ELF-1 (cell line): ENCODE data around the gene AMBRA1.
"Not testable (repeated sequence)": the region's sequence is repeated elsewhere in the genome, so short reads cannot be mapped to it uniquely, and the experiment has no call there.

Experiments
- DNase-seq: peaks from one replicate; pipeline ENCODE4 v3.0.0-alpha.2; 2016; ENCODE audit warnings: low read depth, low spot score

The AMBRA1 gene

DNA sequence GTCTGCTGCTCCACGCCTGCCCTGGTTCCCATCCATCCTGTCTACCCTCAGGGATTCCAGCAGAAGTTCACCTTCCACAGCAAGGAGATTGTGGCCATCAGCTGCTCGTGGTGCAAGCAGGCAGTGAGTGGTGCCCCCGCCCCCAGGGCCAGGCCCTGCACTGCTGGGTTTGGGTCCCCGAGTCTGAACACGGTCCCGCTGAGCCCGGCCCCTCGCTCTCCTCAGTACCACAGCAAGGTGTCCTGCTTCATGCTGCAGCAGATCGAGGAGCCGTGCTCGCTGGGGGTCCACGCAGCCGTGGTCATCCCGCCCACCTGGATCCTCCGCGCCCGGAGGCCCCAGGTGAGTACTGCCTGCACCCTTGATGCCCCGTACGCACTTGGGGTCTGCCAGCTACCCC lies 222.6 kb downstream of the AMBRA1 start:
- not testable (repeated sequence) for DNase-seq

DNA sequence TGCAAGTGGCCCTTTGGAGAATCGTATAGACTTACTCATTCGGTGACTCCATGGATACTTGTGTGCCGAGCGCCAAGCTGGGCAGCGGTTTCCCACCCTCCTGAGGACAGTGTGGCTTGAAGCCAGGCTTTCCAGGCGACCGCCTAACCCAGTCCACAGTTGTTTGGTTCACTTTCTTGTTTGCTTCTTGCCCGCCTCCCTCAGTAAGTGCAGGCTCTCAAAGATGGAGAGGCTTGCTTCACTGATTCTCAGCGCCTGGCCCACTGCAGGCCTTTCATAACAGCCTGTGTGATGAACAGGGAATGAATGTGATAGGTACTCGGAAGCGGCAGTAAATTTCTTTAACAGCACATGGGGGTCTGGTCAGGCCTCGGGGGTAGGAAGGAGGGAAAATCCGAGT lies 223.6 kb downstream of the AMBRA1 start:
- DNase-seq, result no peak

DNA sequence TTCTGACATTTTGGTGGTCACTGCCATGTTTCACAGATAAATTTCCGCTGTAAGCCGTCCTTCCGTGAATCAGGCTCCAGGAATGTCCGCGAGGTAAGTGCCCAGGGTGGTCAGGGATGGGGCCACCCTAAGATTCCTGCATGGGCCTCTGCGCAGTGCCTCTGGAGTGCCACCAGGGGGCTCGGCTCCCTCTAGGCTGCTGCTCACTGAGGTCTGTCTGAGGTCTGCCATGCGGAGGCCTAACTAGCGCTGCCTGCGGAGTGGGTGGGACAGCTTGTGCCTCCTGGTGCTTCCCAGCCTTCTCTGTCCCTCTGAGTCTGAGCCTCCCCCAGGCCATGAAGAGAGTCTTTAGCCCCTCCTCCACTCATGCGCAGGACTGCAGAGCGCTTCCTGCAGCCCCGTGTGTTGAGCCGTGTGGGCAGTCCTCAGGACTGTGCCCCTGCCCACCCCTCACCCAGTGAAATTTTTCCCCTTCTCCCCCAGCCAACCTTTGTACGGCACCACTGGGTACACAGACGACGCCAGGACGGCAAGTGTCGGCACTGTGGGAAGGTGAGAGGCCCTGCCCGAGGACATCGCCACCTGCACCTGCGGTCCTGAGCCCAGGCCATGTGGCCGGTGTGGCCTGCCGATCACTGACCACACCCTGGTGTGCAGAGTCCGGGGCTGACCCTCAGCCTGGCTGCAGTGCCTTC lies 224.2 kb downstream of the AMBRA1 start:
- DNase-seq, result peak; percentile 97

DNA sequence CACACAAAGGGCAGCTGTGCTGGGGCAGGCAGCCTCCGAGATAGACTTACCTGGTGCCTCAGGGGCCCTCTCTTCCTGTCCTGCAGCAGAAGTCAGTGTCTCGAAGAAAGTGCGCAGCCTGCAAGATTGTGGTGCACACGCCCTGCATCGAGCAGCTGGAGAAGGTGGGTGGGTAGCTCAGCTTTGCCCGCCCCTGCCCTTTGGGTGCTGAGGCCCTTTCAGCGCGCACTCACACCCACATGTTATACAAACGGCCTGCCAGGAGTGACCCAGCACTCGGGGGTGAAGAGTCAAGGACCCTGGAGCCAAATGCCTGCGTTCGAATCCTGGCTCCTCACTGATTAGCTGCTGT lies 225.9 kb downstream of the AMBRA1 start:
- no peak for DNase-seq

DNA sequence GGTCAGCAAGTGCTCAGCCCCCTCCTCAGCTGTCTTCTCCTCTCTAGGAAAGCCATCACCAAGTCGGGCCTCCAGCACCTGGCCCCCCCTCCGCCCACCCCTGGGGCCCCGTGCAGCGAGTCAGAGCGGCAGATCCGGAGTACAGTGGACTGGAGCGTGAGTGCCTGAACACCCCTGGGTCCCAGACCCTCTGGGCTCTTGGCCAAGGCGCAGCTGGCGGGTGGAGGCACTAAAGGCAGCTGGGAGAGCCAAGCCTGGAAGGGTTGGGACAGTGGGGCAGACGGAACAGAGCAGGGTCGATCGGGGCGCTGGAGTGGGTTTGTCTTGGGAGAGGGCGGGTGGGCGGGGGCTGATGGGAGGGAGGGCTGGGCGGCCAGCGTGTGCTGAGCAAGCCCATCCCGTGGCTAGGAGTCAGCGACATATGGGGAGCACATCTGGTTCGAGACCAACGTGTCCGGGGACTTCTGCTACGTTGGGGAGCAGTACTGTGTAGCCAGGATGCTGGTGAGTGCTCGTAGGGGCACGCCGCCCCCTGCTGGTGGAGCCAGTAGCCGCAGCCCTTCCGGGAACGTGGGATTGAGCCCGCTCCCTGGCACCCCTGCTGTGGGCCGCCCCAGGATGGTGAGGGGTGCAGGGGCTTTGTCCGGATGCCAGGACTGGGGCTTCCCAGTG lies 226.4 kb downstream of the AMBRA1 start:
- peak; percentile 76 for DNase-seq

DNA sequence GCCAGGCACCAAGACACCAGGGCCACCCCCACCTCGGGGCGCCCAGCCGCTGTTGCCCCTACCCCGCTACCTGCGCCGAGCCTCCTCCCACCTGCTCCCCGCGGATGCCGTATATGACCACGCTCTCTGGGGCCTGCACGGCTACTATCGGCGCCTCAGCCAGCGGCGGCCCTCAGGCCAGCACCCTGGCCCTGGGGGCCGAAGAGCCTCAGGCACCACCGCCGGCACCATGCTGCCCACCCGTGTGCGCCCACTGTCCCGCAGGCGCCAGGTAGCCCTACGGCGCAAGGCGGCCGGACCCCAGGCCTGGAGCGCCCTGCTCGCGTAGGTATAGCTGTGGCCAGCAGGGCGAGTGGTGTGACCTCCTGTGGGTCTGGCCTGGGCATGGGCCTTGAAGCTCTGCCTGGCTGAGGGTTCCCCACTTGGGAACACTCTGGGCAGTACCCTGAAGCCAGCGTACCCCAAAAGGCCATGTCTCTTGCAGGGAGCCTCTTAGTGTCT lies 227.1 kb downstream of the AMBRA1 start:
- DNase-seq, result no peak

DNA sequence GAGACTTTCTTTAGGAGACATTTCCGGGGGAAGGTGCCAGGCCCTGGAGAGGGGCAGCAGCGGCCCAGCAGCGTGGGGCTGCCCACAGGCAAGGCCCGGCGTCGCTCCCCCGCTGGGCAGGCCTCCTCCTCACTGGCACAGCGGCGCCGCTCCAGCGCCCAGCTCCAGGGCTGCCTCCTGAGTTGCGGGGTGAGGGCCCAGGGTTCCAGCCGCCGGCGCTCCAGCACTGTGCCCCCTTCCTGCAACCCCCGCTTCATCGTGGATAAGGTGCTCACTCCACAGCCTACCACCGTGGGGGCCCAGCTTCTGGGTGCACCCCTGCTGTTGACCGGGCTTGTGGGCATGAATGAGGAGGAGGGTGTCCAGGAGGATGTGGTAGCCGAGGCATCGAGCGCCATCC lies 227.6 kb downstream of the AMBRA1 start:
- no peak for DNase-seq

DNA sequence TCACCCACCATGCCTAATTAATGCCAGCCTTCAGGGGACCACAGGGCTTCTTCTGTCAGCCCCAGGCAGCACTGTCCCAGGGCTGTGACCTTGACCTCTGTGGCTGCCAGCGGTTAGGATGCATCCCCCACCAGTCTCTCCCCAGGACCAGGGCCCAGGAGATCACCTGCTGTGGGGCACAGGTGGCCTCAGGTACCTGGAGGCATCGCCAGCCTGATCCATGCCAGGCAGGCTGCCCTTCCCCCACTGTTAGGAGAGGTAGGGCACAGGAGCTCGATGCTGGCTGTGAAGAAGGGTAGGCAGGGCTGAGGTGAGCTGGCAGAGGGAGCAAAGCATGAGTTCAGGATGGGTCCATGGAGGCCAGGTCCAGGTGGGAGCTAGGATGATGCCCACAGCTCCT lies 229.0 kb downstream of the AMBRA1 start:
- DNase-seq, result no peak

DNA sequence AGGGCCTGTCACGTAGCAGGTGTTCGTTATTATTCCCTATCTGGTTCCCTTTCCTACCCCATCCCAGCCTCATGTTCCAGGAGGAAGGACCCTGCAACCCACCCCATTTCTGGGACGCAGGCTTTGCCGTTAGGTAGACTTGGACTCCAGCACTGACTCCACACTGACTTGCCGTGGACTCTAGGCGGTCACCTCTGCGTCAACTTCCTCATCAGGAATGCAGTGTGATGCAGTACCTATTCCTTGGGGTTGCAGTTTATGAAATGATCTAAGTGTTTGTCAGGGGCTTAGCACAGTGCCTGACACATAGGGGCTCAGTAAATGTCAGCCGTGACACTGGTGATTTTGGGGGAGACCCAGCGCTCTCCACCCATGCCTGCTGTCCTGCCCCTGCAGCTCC lies 229.8 kb downstream of the AMBRA1 start:
- no peak for DNase-seq

DNA sequence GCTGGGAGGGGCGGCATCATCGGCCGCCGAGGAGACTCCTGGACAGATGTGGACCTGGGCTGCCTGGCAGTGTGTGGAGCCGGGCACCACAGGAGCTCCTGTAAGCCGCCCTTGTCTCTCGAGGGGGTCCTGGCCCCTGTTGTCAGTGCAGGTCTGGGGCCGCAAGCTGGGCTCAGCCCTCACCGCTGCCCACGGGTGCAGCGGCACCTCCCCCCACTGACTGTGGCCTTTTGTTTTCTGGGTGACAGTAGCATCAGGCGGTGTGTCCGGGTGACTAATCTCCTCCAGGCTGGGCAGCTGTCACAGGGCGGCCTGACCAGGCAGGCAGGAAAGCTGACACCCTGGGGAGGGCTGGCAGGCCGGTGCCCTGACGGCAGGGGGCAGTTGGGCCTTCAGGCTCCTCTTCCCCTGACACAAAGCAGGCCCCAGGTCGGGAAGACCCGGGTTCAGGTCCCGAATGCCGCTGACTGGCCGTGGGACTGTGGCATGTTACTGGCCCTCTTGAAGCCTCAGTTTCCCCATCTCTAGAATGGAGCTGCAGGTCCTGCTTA lies 230.3 kb downstream of the AMBRA1 start:
- DNase-seq, result no peak

DNA sequence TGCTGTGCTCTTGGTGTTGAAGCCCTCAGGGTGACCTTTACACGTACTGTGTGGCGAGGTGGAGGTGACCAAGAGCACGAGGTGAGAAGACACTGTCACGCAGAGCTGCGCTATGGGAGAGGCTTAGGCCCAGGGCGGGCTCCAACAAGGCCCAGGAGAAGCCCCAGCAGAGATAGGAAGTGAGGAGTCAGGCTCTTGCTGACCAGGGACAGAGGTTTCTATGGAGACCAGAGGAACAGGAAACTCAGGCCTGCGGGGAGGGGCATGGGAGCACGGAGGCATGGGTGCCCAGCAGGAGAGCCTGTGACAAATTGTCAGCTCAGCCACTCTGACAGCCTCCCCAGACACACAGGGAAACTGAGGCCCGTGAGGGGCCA lies 230.8 kb downstream of the AMBRA1 start:
- no peak for DNase-seq

DNA sequence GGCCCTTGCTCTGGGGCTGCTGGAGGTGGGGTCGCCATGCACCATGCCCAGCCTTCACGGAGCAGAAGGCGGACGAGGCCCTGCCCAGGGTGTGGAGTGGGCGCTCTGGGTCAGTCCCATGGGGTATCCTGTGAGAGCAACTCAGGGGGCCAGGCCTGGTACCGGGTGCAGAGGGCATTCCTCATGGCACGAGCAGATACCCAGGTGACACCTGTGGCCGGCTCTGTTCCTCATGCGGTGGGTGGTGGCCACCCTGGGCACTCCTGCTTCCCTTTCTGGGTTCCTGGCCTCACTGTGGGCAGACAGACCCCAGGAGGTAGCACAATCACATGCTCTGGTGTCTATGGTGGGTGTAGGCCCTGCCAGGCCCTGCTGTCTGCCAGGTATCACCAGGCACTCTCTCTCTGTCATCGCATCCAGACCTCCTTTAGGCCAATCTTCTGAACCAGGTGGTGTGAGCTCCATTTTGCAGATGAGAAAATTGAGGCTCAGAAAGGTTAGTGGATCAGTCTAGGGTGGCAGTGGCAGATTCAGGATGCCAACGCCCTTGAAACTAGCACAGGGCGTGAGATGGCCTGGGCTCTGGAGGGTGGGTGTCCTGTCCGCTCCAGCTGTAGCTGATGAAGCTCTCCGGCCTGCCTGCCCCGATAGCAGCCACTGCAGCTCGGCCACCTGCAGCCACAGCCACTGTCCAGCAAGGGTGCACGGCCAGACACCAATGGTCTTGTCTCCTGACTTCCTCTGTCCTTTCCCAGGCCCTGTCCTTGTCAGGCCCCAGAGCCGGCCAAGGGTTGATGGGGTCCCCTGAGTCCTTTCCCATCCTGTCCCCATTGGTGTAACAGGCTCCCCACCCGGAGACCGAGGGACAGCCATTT lies 231.4 kb downstream of the AMBRA1 start:
- DNase-seq, result no peak

DNA sequence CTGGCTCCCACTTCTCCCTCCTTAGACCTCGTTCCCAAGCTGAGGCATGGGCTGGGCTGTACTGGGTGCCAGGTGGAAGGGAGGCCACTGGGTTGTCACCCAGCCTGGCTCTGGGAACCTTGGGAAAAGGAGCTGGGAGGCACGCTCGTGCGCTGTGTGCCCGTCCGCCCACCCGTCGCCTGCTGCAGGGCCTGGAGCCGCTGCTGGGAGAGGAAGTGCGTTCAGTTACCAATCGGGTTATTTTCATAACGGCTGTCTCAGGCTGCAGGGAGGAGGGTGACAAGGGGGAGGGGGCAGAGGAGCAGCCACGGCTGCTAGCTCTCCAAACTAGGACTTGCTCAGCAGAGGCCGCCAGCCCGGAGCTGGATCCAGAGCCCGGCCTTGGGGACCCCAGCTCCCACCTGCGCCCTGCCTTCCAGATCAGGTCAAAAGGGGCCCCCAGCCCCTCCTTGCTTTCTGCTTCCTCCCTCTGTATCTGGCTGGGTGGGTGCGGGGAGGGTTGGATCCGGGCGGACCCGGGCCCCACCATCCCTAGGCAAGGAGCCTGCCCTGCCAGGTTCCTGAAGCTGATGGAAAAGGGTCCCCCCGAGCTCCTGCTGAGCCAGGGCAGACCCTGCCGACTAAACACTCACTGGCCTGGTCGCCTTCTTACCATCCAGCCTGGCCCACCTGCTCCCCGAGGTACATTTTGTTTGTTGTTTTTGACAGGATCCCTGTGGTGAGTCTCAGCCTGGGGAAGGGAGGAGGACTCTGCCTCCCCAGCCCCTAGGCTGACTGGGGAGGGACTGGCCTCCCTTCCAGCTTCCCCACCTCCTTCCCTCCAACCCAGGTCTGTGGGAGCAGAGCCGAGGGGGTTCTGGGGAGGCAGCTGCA lies 232.3 kb downstream of the AMBRA1 start:
- DNase-seq, result no peak

DNA sequence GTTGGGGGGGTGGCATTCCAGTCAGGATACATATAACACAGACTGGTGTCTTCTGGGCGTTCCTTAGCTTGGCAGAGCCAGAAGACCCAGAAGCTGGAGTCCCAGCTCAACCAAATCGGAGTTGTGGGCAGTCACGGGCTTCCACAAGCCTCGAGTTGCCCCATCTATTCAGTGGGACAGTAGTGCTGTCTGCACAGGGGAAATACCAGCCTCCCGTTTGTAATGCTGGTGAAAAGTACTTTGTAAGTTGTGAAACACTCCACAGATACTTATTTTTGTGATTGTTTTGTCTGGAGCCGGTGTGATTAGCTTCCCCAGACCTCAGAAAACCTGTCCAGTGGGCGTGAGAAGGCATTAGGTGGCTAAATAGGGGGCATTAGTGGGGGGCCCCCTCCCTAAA lies 232.9 kb downstream of the AMBRA1 start:
- DNase-seq, result no peak

DNA sequence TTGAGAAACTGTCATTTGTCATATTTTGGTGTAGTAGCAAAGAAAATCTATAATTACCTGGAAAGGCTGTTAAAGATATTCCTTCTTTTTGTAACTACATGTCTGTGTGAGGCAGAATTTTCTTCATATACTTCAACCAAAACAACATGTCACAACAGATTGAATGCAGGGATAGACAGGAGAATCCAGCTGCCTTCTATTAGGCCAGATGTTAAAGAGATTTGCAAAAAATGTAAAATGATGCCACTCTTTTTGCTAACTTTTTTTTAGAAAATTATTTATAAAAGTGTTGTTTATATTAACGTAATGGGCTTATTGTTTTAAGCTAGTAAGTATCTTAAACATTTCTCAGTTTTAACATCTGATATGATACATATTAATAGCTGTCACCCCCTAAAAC lies 233.9 kb downstream of the AMBRA1 start:
- no peak for DNase-seq

DNA sequence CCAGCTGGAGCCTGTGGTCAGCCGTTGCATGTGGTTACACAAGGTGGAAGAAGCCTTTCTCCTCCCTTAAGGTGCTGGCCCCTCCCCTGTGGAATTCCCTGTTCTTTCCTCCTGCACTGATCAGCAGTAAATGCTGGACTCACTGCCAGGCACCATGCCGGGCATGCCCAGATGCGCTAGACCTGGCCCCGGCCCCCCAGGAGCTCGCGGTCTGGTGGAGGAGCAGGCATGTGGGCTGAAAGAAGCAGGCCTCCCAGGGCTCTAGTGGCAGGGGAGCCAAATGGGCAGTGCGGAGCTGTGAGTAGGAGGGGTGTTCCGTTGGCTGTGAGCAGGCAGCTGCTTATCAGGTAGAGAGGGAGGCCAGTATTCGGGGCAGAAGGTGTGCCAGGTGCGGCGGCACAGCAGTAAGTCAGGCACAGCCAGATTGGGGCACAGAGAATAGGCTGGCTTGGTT lies 236.3 kb downstream of the AMBRA1 start:
- DNase-seq, result no peak

DNA sequence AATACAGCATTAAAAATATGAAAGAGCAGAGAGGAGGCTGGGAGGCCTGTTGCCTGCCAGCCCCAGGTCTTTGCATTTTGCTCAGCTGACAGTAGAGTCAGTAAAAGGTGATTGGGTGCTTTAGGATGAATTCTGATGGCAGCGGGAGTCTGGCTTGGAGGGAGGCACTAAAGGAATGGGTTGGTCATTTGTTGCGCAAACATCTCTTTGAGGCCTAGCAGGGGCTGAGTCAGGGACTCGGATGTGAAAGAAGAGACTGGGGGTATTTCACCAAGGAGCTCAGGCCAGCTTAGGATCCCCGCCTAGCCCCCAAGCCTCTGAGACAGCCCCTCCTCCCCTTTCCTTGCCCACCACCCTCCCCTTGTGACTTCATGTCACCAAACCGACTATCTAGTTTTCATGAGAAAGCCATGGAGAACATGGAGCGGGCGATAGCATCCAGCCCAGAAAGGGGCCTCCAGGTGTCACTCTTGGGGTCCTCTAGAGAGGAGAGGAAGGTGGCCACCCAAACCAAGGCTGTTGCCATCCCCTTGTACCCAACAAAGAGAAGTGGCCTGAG lies 236.8 kb downstream of the AMBRA1 start:
- DNase-seq, result no peak

DNA sequence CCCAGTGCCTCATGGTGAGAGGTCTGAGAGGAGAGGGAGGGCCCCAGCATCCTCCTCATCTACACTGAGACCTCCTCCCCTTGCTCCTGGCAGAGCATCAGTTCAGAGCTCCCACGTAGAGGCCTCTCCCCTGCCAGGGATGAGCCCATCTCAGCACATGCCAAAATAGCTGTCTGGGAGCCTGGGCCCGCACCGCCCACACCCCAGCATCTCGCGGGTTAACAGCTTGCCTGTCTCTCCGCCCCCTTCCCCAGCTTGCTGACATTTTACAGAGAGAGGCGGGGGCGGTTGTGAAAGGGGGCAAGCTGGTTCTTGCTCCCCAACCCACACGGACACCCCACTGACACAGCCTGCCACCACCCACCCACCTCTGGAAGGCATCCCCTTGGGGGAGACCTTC lies 240.1 kb downstream of the AMBRA1 start:
- DNase-seq, result no peak

DNA sequence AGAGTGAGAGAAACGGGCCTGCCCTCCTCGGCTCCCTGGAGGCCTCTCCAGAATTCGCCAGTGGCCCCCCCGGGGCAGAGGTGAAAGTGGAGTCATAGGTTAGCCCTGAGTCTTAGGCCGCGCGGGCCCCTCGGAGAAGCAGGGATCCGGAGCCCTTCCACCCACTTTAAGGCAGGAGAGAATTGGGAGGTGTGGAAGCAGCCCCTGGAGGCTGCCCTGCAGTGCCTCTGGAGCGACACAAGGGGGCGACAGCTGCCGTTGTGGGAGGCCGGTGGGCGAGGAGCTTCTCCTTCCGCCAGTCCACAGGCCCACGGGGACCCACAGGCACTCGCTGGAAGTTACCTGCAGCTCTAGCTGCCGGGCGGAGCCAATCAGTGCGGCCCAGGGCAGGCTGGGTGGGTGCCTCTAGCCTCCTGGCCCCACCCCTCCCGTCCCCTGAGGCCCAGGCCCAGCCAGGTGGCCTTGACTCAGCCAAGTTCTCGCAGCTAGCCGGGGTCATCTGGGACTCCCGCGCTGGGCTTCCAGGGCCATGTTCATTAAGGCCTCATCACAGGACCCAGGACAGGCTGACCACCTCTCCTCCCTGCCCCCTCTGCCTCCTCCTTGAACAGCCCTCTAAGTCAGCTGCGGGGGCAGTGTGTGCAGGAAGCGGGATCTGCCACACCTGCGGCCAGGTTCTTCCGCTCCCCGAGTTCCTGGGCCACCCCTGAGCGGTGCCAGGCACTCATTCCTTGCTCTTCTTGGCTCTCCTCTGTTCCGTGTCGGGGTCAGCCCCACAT lies 241.6 kb downstream of the AMBRA1 start:
- peak; percentile 87 for DNase-seq

DNA sequence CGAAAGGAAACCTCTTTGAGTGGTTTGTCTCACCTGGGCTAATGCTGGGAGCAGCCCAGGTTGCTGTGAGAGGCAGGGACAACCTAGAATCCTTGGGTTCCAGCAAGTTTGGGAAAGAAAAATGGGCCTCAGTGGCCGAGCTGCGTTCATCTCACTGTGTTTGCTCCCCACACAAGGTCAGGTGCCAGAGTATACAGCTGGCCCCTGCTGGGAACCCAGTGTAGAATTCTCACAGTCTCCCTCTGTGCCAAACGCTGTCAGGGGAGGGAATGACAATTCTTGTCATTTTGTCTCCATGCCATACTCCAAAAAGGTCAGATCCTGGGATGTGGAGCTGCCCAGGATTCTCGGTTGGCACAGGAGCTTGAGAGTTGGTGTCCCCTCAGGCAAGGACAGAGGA lies 242.2 kb downstream of the AMBRA1 start:
- no peak for DNase-seq
